ENCODE results near the gene PLCXD1.

PLCXD1 gene

DNA sequence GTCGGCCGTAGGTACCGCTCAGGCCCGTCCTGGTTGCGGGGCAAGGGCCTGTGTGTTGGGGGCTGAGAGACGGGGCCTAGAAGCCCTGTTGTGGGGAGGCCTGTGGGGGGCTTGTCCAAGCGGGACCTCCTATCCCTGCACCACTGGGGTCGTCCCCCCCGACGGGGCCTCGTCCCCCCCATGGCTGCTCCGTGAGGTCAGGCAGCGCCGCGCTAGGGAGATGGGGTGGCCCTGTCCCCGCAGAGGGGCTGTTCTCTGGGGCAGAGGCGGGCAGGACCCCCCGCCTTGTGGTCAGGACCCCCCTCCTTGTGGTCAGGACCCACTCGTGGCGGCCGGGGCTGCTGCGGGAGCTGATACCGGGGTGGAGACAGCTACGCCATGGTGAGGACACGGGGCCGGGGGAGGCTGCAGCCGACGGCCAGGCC lies 49.6 kb downstream of the PLCXD1 start:
- no peak for FAIRE-seq
- TF ChIP-seq, protein P1, sequence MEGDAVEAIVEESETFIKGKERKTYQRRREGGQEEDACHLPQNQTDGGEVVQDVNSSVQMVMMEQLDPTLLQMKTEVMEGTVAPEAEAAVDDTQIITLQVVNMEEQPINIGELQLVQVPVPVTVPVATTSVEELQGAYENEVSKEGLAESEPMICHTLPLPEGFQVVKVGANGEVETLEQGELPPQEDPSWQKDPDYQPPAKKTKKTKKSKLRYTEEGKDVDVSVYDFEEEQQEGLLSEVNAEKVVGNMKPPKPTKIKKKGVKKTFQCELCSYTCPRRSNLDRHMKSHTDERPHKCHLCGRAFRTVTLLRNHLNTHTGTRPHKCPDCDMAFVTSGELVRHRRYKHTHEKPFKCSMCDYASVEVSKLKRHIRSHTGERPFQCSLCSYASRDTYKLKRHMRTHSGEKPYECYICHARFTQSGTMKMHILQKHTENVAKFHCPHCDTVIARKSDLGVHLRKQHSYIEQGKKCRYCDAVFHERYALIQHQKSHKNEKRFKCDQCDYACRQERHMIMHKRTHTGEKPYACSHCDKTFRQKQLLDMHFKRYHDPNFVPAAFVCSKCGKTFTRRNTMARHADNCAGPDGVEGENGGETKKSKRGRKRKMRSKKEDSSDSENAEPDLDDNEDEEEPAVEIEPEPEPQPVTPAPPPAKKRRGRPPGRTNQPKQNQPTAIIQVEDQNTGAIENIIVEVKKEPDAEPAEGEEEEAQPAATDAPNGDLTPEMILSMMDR (IDR thresholded peaks at IDR 0.05; ENCODE audit: insufficient read depth, missing control alignments), result no peak
- no peak for DNase-seq (ENCODE audit: insufficient read length, low spot score)

- FAIRE-seq, result no peak
- no peak for DNase-seq (ENCODE audit: insufficient read length, low spot score)
- TF ChIP-seq, protein P1 (IDR thresholded peaks at IDR 0.05; ENCODE audit: insufficient read depth, missing control alignments), result no peak
Observed at GRCh38 chrX:331151-331824, 50.1 kb downstream of the PLCXD1 start.

- FAIRE-seq (no peak), DNase-seq (ENCODE audit: insufficient read length, low spot score) (no peak)
- TF ChIP-seq, protein P1 (IDR thresholded peaks at IDR 0.05; ENCODE audit: insufficient read depth, missing control alignments), result no peak
Observed at GRCh38 chrX:331825-332495, 50.8 kb downstream of the PLCXD1 start.

- FAIRE-seq (no peak), DNase-seq (ENCODE audit: insufficient read length, low spot score) (no peak)
- TF ChIP-seq, protein P1 (IDR thresholded peaks at IDR 0.05; ENCODE audit: insufficient read depth, missing control alignments), result no peak
Observed at GRCh38 chrX:332496-332860, 51.3 kb downstream of the PLCXD1 start.

DNA sequence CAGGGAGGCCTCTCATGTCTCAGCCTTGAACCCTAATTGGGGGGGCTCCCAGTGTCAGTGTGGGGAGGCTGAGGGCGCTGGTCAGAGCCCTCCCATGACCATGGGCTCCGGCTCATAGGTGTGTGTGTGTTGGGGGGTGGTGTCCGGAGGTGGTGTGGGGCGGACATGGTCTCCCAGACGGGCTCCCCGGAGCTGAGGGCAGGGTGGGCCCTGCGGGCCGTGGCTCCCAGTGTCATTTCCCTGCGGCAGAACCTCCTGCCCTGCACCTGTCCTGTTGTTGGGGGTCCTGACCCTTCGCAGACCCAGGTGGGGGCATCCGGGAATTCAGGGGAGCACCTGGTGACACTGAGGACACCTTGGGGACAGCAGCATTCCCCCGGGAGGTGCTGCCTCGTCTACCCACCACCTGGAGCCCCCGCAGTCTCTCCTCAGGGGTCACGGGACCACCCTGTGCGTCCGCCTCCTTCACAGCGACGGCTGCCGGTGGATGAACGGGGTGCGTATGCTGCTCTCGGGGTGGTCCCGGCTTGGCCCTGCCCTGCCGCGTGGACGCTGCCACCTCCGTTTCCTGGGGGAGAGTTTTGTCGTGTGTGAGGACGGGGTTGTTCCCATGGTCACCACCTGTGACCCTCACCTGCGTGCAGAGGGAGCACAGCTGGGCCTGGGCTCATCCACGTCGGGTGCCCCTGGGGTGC lies 51.9 kb downstream of the PLCXD1 start:
- TF ChIP-seq, protein P1 (IDR thresholded peaks at IDR 0.05; ENCODE audit: insufficient read depth, missing control alignments), result no peak
- FAIRE-seq (no peak), DNase-seq (ENCODE audit: insufficient read length, low spot score) (no peak)

DNA sequence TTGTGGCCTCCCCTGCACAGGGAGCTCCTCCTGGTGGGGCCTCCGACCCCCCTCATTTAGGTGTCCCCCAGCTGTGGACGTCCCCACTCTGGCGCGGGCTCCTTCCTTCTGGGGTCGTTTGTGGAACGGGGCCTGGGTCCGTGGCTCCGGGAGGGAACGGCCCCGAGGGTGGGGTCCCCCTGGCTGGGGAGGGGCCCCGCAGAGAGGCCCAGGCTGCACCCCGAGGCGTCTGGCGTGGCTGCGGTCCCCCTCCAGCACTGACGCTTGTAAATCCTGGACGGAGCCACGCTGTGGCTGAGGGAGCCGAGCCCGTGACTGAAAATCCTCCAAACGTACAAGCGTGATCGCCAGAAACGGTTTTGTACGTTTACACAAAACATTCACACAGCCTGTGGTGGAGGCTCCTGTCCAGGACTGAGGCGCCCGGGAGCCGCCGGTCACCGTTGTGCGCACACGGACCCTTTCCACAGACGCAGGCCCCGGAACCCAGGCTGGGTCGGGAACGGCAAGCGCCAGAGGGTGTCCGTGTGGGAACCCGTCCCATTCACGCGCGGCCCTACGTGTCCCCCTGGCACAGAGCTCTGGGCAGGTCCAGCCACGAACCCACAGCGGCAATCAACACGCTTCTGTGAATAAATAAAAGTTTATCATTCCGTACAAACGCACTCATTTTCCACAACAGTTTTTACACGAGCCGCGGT lies 52.6 kb downstream of the PLCXD1 start:
- no peak for FAIRE-seq
- TF ChIP-seq, protein P1 (IDR thresholded peaks at IDR 0.05; ENCODE audit: insufficient read depth, missing control alignments), result no peak
- DNase-seq (ENCODE audit: insufficient read length, low spot score), result no peak
